GM23338 (cell line): ENCODE data around the gene PILRB.
"Not testable (repeated sequence)": the region's sequence is repeated elsewhere in the genome, so short reads cannot be mapped to it uniquely, and the experiment has no call there.

Experiments used
- EZH2phosphoT487 ChIP-seq: fragments of 200-600 bp; sonication (generic); IDR thresholded peaks from one replicate; pipeline ENCODE4 v1.8.1; 2018; ENCODE audit warnings: antibody characterized with exemption; ENCODE audit not compliant: unreplicated experiment
- ZNF331 ChIP-seq: fragments of 250-450 bp; sonication (Bioruptor Pico); IDR thresholded peaks from 2 replicates; pipeline ENCODE4 v1.5.0; 2020; ENCODE audit warnings: low read depth, mild to moderate bottlenecking, moderate library complexity
- TF ChIP-seq, protein P1 (sequence below), 2 experiments: fragments of 200-600 bp in 1 of 2; sonication (generic) in 1 of 2; conservative IDR thresholded peaks; 2 replicates each; pipeline versions ENCODE4 v1.5.1 to v1.6.1; 2016 to 2017; ENCODE audit warnings: antibody characterized with exemption in 2 of 2, low read depth in 2 of 2, mild to moderate bottlenecking in 2 of 2, moderate library complexity in 1 of 2

DNA sequence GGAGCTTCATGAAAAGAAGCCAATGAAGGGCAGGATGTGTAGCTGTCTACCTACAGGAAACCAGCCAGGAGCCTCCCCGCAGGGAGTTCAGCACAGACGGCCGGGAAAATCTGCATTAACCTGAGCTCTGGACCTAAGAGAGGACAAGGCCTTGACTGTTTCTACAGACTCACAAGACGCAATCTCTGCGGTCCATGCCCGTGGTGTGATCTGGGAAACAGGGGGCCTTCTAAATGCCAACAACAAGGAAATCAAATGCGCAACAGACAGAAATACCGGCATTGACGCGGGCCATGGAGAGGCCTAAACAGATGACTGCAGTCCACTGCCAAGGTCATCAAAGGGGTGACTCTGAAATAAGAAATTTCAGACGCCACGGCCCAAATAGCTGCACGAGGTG is 33.7 kb upstream of the PILRB start:
- TF ChIP-seq ZNF331 (CRISPR knock-in tag); EZH2phosphoT487: not testable (repeated sequence)
- TF ChIP-seq, protein P1, sequence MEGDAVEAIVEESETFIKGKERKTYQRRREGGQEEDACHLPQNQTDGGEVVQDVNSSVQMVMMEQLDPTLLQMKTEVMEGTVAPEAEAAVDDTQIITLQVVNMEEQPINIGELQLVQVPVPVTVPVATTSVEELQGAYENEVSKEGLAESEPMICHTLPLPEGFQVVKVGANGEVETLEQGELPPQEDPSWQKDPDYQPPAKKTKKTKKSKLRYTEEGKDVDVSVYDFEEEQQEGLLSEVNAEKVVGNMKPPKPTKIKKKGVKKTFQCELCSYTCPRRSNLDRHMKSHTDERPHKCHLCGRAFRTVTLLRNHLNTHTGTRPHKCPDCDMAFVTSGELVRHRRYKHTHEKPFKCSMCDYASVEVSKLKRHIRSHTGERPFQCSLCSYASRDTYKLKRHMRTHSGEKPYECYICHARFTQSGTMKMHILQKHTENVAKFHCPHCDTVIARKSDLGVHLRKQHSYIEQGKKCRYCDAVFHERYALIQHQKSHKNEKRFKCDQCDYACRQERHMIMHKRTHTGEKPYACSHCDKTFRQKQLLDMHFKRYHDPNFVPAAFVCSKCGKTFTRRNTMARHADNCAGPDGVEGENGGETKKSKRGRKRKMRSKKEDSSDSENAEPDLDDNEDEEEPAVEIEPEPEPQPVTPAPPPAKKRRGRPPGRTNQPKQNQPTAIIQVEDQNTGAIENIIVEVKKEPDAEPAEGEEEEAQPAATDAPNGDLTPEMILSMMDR (conservative IDR thresholded peaks at IDR 0.05; ENCODE audit: low read depth in 2 of 2), result not testable (repeated sequence)
